PC-3 (cell line): ENCODE data around the gene GLS. TPM values are rescaled to one million over a fixed set of nuclear protein-coding genes. Genes with fewer than 3 reads are reported as not detected.

Source experiments
- ATAC-seq: fragments of 200-7000 bp; cut with Tn5 transposase; 2 replicates; pipeline ENCODE4 v1.9.1; 2020; ENCODE audit warnings: mild to moderate bottlenecking, moderate library complexity
- BruUV-seq: library from RNA; stranded (reverse); fragments of 400-500 nt; replicated peaks from 2 replicates; lab custom pipeline; 2021; lab: Mats Ljungman, UMichigan
- CTCF ChIA-PET: fragments of 300-600 bp; sonication (Branson Sonifier 250); formaldehyde crosslinking; loops from one replicate; lab custom pipeline; 2022; ENCODE audit warnings: antibody characterized with exemption; lab: Charles Lee
- POLR2A ChIA-PET: fragments of 300-600 bp; sonication (Branson Sonifier 250); formaldehyde crosslinking; loops from one replicate; lab custom pipeline; 2022; ENCODE audit warnings: antibody characterized with exemption; ENCODE audit not compliant: unreplicated experiment; lab: Charles Lee
- DNase-seq: peaks from one replicate; pipeline ENCODE4 v3.0.0-alpha.2; 2015
- H2AFZ ChIP-seq: fragments of 300-600 bp; sonication (generic); 2 replicates; pipeline ENCODE4 v1.6.0; 2016; ENCODE audit warnings: antibody characterized with exemption, low read length
- H3F3A ChIP-seq: fragments of 300-600 bp; sonication (generic); one replicate; pipeline ENCODE4 v1.6.0; 2017; ENCODE audit warnings: antibody characterized with exemption, low read length, control low read depth, mild to moderate bottlenecking; ENCODE audit not compliant: unreplicated experiment
- H3K27ac ChIP-seq: fragments of 300-600 bp; sonication (generic); 2 replicates; pipeline ENCODE4 v1.5.1; 2016; ENCODE audit warnings: mild to moderate bottlenecking, low read length
- H3K27me3 ChIP-seq: fragments of 300-600 bp; sonication (generic); 2 replicates; pipeline ENCODE4 v1.6.1; 2016; ENCODE audit warnings: low read length, mixed read lengths
- H3K36me3 ChIP-seq: fragments of 300-600 bp; sonication (generic); 2 replicates; pipeline ENCODE4 v1.6.1; 2016; ENCODE audit warnings: low read depth, mixed run types, low read length, mixed read lengths
- H3K4me1 ChIP-seq: fragments of 300-600 bp; sonication (generic); 2 replicates; pipeline ENCODE4 v1.5.1; 2016; ENCODE audit warnings: low read length; ENCODE audit not compliant: insufficient read depth
- H3K4me2 ChIP-seq: fragments of 300-600 bp; sonication (generic); 2 replicates; pipeline ENCODE4 v1.6.0; 2016; ENCODE audit warnings: low read length
- H3K4me3 ChIP-seq: fragments of 300-600 bp; sonication (generic); 2 replicates; pipeline ENCODE4 v1.5.1; 2016; ENCODE audit warnings: mild to moderate bottlenecking, low read length, mixed read lengths
- H3K79me2 ChIP-seq: fragments of 300-600 bp; sonication (generic); 2 replicates; pipeline ENCODE4 v1.6.1; 2017; ENCODE audit warnings: low read length, mixed read lengths
- H3K9ac ChIP-seq: fragments of 300-600 bp; sonication (generic); 2 replicates; pipeline ENCODE4 v1.6.0; 2016; ENCODE audit warnings: mild to moderate bottlenecking, low read length
- H3K9me2 ChIP-seq: fragments of 300-600 bp; sonication (generic); replicated peaks from 2 replicates; pipeline ENCODE4 v1.6.1; 2016; ENCODE audit warnings: mixed run types, low read length, mixed read lengths
- H3K9me3 ChIP-seq: fragments of 300-600 bp; sonication (generic); 2 replicates; pipeline ENCODE4 v1.6.1; 2016; ENCODE audit warnings: low read length, mixed read lengths
- H4K20me1 ChIP-seq: fragments of 300-600 bp; sonication (generic); 2 replicates; pipeline ENCODE4 v1.6.1; 2016; ENCODE audit warnings: low read length, mixed read lengths
- EZH2 ChIP-seq: fragments of 300-600 bp; sonication (generic); IDR thresholded peaks from one replicate; pipeline ENCODE4 v1.6.1; 2017; ENCODE audit warnings: antibody characterized with exemption, mild to moderate bottlenecking, low read length; ENCODE audit not compliant: unreplicated experiment
- EZH2phosphoT487 ChIP-seq: fragments of 300-600 bp; sonication (generic); IDR thresholded peaks from 2 replicates; pipeline ENCODE4 v1.6.1; 2018; ENCODE audit warnings: mild to moderate bottlenecking, antibody characterized with exemption, low read length, borderline replicate concordance
- intact Hi-C: fragments of 100-400 bp; cut with micrococcal nuclease; formaldehyde crosslinking; loops from 2 replicates; pipeline ENCODE4 v1.9.0; 2023
- total RNA-seq: library from RNA; depleted of rRNA; stranded (reverse); fragments of >200 nt; gene quantifications from 2 replicates; pipeline ENCODE4 v1.2.3, GENCODE V29; 2014
- TF ChIP-seq, protein P1 (sequence below): fragments of 300-600 bp; sonication (generic); conservative IDR thresholded peaks from 2 replicates; pipeline ENCODE4 v1.5.1; 2017; ENCODE audit warnings: antibody characterized with exemption, low read depth, mild to moderate bottlenecking, low read length

Gene GLS
- total RNA-seq, 1 experiment from 2014 or later: 67.4 TPM

- intact Hi-C loops: no loop called here
- BruUV-seq: no TSS peak
- Histone ChIP-seq H3K36me3 (peaks cover 30% of the 10 kb centered on the region), H2AFZ (no peak overlapping the region), H4K20me1 (no peaks in the 10 kb centered on the region), H3F3A (no peaks in the 10 kb centered on the region), H3K27ac (no peak overlapping the region), H3K79me2 (no peaks in the 10 kb centered on the region), H3K4me1 (no peaks in the 10 kb centered on the region), H3K27me3 (no peaks in the 10 kb centered on the region), H3K4me2 (no peak overlapping the region), H3K9me2 (no peaks in the 10 kb centered on the region), H3K9ac (no peak overlapping the region), H3K9me3 (no peaks in the 10 kb centered on the region), H3K4me3 (no peak overlapping the region)
- CTCF ChIA-PET: no interaction called here
- ATAC-seq (no peak), DNase-seq (no peak)
- TF ChIP-seq, protein P1, sequence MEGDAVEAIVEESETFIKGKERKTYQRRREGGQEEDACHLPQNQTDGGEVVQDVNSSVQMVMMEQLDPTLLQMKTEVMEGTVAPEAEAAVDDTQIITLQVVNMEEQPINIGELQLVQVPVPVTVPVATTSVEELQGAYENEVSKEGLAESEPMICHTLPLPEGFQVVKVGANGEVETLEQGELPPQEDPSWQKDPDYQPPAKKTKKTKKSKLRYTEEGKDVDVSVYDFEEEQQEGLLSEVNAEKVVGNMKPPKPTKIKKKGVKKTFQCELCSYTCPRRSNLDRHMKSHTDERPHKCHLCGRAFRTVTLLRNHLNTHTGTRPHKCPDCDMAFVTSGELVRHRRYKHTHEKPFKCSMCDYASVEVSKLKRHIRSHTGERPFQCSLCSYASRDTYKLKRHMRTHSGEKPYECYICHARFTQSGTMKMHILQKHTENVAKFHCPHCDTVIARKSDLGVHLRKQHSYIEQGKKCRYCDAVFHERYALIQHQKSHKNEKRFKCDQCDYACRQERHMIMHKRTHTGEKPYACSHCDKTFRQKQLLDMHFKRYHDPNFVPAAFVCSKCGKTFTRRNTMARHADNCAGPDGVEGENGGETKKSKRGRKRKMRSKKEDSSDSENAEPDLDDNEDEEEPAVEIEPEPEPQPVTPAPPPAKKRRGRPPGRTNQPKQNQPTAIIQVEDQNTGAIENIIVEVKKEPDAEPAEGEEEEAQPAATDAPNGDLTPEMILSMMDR: no peak
- no peak for TF ChIP-seq EZH2
- TF ChIP-seq EZH2phosphoT487: no peak
- POLR2A ChIA-PET: no interaction called here
Observed at GRCh38 chr2:190932514-190932913, 51.9 kb downstream of the GLS start.

GRCh38 chr2:190933361-190933760 lies 52.7 kb downstream of the GLS start:
- Histone ChIP-seq H3K79me2 (no peaks in the 10 kb centered on the region), H3K4me1 (no peaks in the 10 kb centered on the region), H3K9ac (no peak overlapping the region), H2AFZ (no peak overlapping the region), H3K9me3 (no peaks in the 10 kb centered on the region), H3F3A (no peaks in the 10 kb centered on the region), H3K9me2 (no peaks in the 10 kb centered on the region), H3K27ac (no peak overlapping the region), H3K4me3 (no peak overlapping the region), H3K27me3 (no peaks in the 10 kb centered on the region), H4K20me1 (no peaks in the 10 kb centered on the region), H3K36me3 (peaks cover 27% of the 10 kb centered on the region), H3K4me2 (no peak overlapping the region)
- CTCF ChIA-PET: no interaction called here
- intact Hi-C loops: no loop called here
- no peak for ATAC-seq
- TF ChIP-seq EZH2 (no peak), EZH2phosphoT487 (no peak)
- TF ChIP-seq, protein P1: no peak
- POLR2A ChIA-PET: no interaction called here
- no peak for DNase-seq
- BruUV-seq: no TSS peak

- CTCF ChIA-PET: no interaction called here
- DNase-seq: no peak
Observed at GRCh38 chr2:190935054-190935453, 54.4 kb downstream of the GLS start.

More at GRCh38 chr2:190935054-190935453, 54.4 kb downstream of the GLS start:
- Histone ChIP-seq H3F3A (no peaks in the 10 kb centered on the region), H3K27ac (no peak overlapping the region), H3K4me2 (no peak overlapping the region), H3K9ac (no peak overlapping the region), H3K4me1 (no peaks in the 10 kb centered on the region), H3K9me2 (no peaks in the 10 kb centered on the region), H3K36me3 (peaks cover 26% of the 10 kb centered on the region), H2AFZ (no peak overlapping the region), H4K20me1 (no peaks in the 10 kb centered on the region), H3K79me2 (no peaks in the 10 kb centered on the region), H3K4me3 (no peak overlapping the region), H3K27me3 (no peaks in the 10 kb centered on the region), H3K9me3 (no peaks in the 10 kb centered on the region)
- intact Hi-C loops: loop anchor here (5.0 kb wide), 1 partner anchor 33 kb away; no protein-coding TSS in a partner anchor
- no peak for ATAC-seq
- TF ChIP-seq, protein P1: no peak
- no peak for TF ChIP-seq EZH2
- POLR2A ChIA-PET: no interaction called here
- BruUV-seq: no TSS peak
